GM18861 (cell line): Measurements from ENCODE around the gene GJB2.

ENCODE experiments used
- ATAC-seq: cut with Tn5 transposase; IDR thresholded peaks from one replicate; pipeline ENCODE4 v1.9.1; 2021; ENCODE audit not compliant: unreplicated experiment

GJB2 gene

GRCh38 chr13:20142927-20143480, 49.7 kb downstream of the GJB2 start:
- no peak for ATAC-seq

GRCh38 chr13:20142023-20142926, 50.5 kb downstream of the GJB2 start:
- no peak for ATAC-seq

- ATAC-seq, result no peak
Measured at GRCh38 chr13:20141238-20142022, 51.3 kb downstream of the GJB2 start.

- no peak for ATAC-seq
Measured at GRCh38 chr13:20140487-20140886, 52.3 kb downstream of the GJB2 start.

- ATAC-seq, result no peak
Measured at GRCh38 chr13:20137875-20138274, 54.9 kb downstream of the GJB2 start.
